Measurements from ENCODE around the gene LRRC55.

LRRC55 gene

GRCh38 chr11:57203882-57204480 is 22.2 kb downstream of the LRRC55 start:
- DNase-seq: no peak

- no peak for DNase-seq
Measured at GRCh38 chr11:57205041-57205641, 23.4 kb downstream of the LRRC55 start.

- no peak for DNase-seq
Measured at GRCh38 chr11:57207168-57207567, 25.4 kb downstream of the LRRC55 start.

GRCh38 chr11:57210781-57211180 is 29.0 kb downstream of the LRRC55 start:
- peak; percentile 71 for DNase-seq

GRCh38 chr11:57213342-57214097 is 31.8 kb downstream of the LRRC55 start:
- peak; percentile 98 for DNase-seq

GRCh38 chr11:57214098-57214417 is 32.3 kb downstream of the LRRC55 start:
- DNase-seq: no peak

GRCh38 chr11:57214494-57214893 is 32.7 kb downstream of the LRRC55 start:
- DNase-seq: no peak

- DNase-seq: no peak
Measured at GRCh38 chr11:57216463-57216862, 34.7 kb downstream of the LRRC55 start.

- DNase-seq: no peak
Measured at GRCh38 chr11:57217053-57217452, 35.3 kb downstream of the LRRC55 start.

- no peak for DNase-seq
Measured at GRCh38 chr11:57219021-57219627, 37.4 kb downstream of the LRRC55 start.

- no peak for DNase-seq
Measured at GRCh38 chr11:57222239-57222638, 40.5 kb downstream of the LRRC55 start.

GRCh38 chr11:57223601-57224000 is 41.8 kb downstream of the LRRC55 start:
- no peak for DNase-seq

- DNase-seq: no peak
Measured at GRCh38 chr11:57224128-57224527, 42.4 kb downstream of the LRRC55 start.

GRCh38 chr11:57224537-57224936 is 42.8 kb downstream of the LRRC55 start:
- no peak for DNase-seq

GRCh38 chr11:57228600-57228999 is 46.8 kb downstream of the LRRC55 start:
- DNase-seq: no peak

- no peak for DNase-seq
Measured at GRCh38 chr11:57230316-57230715, 48.6 kb downstream of the LRRC55 start.

- no peak for DNase-seq
Measured at GRCh38 chr11:57230791-57231538, 49.2 kb downstream of the LRRC55 start.

- DNase-seq: no peak
Measured at GRCh38 chr11:57231539-57232253, 49.9 kb downstream of the LRRC55 start.

GRCh38 chr11:57233702-57234101 is 51.9 kb downstream of the LRRC55 start:
- no peak for DNase-seq

GRCh38 chr11:57235761-57236703 is 54.3 kb downstream of the LRRC55 start:
- no peak for DNase-seq

GRCh38 chr11:57237204-57237681 is 55.5 kb downstream of the LRRC55 start, which contains the start of gene APLNR:
TSS of gene APLNR (minus strand) at chr11:57237250. CDS start at chr11:57237004, 246 bp downstream.
- peak; percentile 48 for DNase-seq

Measured in eye (tissue), 1 donor.